ENCODE measurements around the gene ADAM10.

The ADAM10 gene

GRCh38 chr15:58741032-58741431, 8.5 kb downstream of the ADAM10 start:
- no peak overlapping the region for H3K9ac ChIP-seq
- no peak for TF ChIP-seq CTCF (conservative IDR thresholded peaks at IDR 0.05; ENCODE audit: low read depth, low read length)
- H4K20me1 ChIP-seq (ENCODE audit: insufficient read depth), result peaks cover 10% of the 10 kb centered on the region; the same call in 1 of the 2 replicates
- H2AFZ ChIP-seq (ENCODE audit: low read depth), result no peak overlapping the region
- H3K79me2 ChIP-seq (ENCODE audit: insufficient read depth, low read depth), result peaks cover 99% of the 10 kb centered on the region
- H3K4me2 ChIP-seq, result no peak overlapping the region
- H3K27me3 ChIP-seq (ENCODE audit: insufficient read depth, low read depth), result no peaks in the 10 kb centered on the region
- no peaks in the 10 kb centered on the region for H3K36me3 ChIP-seq (ENCODE audit: insufficient read depth)
- no peak overlapping the region for H3K4me3 ChIP-seq (IDR thresholded peaks at IDR 0.05; ENCODE audit: insufficient read depth, low read depth, low read length)
- no peak overlapping the region for H3K27ac ChIP-seq
- H3K4me1 ChIP-seq (ENCODE audit: low read depth, poor library complexity, severe bottlenecking), result peaks cover 33% of the 10 kb centered on the region

GRCh38 chr15:58740436-58740835, 9.1 kb downstream of the ADAM10 start:
- Histone ChIP-seq H3K79me2 (ENCODE audit: insufficient read depth, low read depth) (peaks cover 99% of the 10 kb centered on the region), H3K27ac (no peak overlapping the region), H3K4me1 (ENCODE audit: low read depth, poor library complexity, severe bottlenecking) (peaks cover 27% of the 10 kb centered on the region), H3K36me3 (ENCODE audit: insufficient read depth) (no peaks in the 10 kb centered on the region), H3K27me3 (ENCODE audit: insufficient read depth, low read depth) (no peaks in the 10 kb centered on the region), H3K9ac (no peak overlapping the region), H3K4me2 (no peak overlapping the region), H2AFZ (ENCODE audit: low read depth) (no peak overlapping the region), H4K20me1 (ENCODE audit: insufficient read depth) (peaks cover 10% of the 10 kb centered on the region), H3K4me3 (IDR thresholded peaks at IDR 0.05; ENCODE audit: insufficient read depth, low read depth, low read length) (no peak overlapping the region)
- no peak for TF ChIP-seq CTCF (conservative IDR thresholded peaks at IDR 0.05; ENCODE audit: low read depth, low read length)

GRCh38 chr15:58738046-58738707, 11.3 kb downstream of the ADAM10 start:
- peaks cover 18% of the 10 kb centered on the region for H3K4me1 ChIP-seq (ENCODE audit: low read depth, poor library complexity, severe bottlenecking)

GRCh38 chr15:58737298-58737697, 12.2 kb downstream of the ADAM10 start:
- Histone ChIP-seq H3K27me3 (ENCODE audit: insufficient read depth, low read depth) (no peaks in the 10 kb centered on the region), H3K36me3 (ENCODE audit: insufficient read depth) (no peaks in the 10 kb centered on the region), H3K4me2 (no peak overlapping the region), H3K9ac (no peak overlapping the region), H4K20me1 (ENCODE audit: insufficient read depth) (peaks cover 9% of the 10 kb centered on the region), H3K27ac (no peak overlapping the region), H3K4me1 (ENCODE audit: low read depth, poor library complexity, severe bottlenecking) (peaks cover 20% of the 10 kb centered on the region), H3K4me3 (IDR thresholded peaks at IDR 0.05; ENCODE audit: insufficient read depth, low read depth, low read length) (no peak overlapping the region), H2AFZ (ENCODE audit: low read depth) (no peak overlapping the region), H3K79me2 (ENCODE audit: insufficient read depth, low read depth) (peaks cover 93% of the 10 kb centered on the region)
- no peak for TF ChIP-seq CTCF (conservative IDR thresholded peaks at IDR 0.05; ENCODE audit: low read depth, low read length)

More at GRCh38 chr15:58738046-58738707, 11.3 kb downstream of the ADAM10 start:
- Histone ChIP-seq H4K20me1 (ENCODE audit: insufficient read depth) (peaks cover 15% of the 10 kb centered on the region), H3K27ac (no peak overlapping the region), H3K79me2 (ENCODE audit: insufficient read depth, low read depth) (peaks cover 96% of the 10 kb centered on the region), H3K36me3 (ENCODE audit: insufficient read depth) (no peaks in the 10 kb centered on the region), H3K9ac (no peak overlapping the region), H3K4me3 (IDR thresholded peaks at IDR 0.05; ENCODE audit: insufficient read depth, low read depth, low read length) (no peak overlapping the region), H3K27me3 (ENCODE audit: insufficient read depth, low read depth) (no peaks in the 10 kb centered on the region), H2AFZ (ENCODE audit: low read depth) (no peak overlapping the region), H3K4me2 (no peak overlapping the region)
- no peak for TF ChIP-seq CTCF (conservative IDR thresholded peaks at IDR 0.05; ENCODE audit: low read depth, low read length)

Measured in KMS-11 (cell line).